Right ventricle myocardium inferior (tissue), 1 donor: ENCODE data around the gene VSTM4. TPM values are rescaled to one million over a fixed set of nuclear protein-coding genes. Genes with fewer than 3 reads are reported as not detected.
A peak's percentile ranks its signal among the peaks of the same experiment; 100 is the strongest.

Experiments used
- ATAC-seq: fragments of 200-7000 bp; cut with Tn5 transposase; one replicate; pipeline ENCODE4 v1.9.1; 2020; ENCODE audit warnings: mild to moderate bottlenecking, moderate library complexity
- DNase-seq: peaks from one replicate; pipeline ENCODE4 v3.0.0; 2021; ENCODE audit errors: missing footprints
- intact Hi-C: fragments of 100-400 bp; cut with DNase I; formaldehyde crosslinking; loops from one replicate; pipeline ENCODE4 v1.11.0; 2022
- total RNA-seq: library from RNA; stranded (reverse); fragmentation: NEBNext Ultra II Directional; extraction: Animal tissue kit (Norgen Biotek cat#: 25700); gene quantifications from one replicate; pipeline ENCODE4 v1.2.1, GENCODE V29; 2021
- donor health status: DM: no; HTN: yes; CAD: no; lungs with severe emphysema.

The VSTM4 gene
- total RNA-seq, 1 donor from 2014 or later = 21.8 TPM

GRCh38 chr10:49081547-49082275 is 33.6 kb downstream of the VSTM4 start:
- ATAC-seq (peak; percentile 66), DNase-seq (no peak)
- intact Hi-C loops = no loop called here

- DNase-seq = no peak
- intact Hi-C loops = no loop called here
- ATAC-seq = no peak
Observed at GRCh38 chr10:49080965-49081364, 34.4 kb downstream of the VSTM4 start.

GRCh38 chr10:49080071-49080470 is 35.3 kb downstream of the VSTM4 start:
- intact Hi-C loops = no loop called here
- DNase-seq = no peak
- peak; percentile 59 for ATAC-seq

- intact Hi-C loops = no loop called here
- ATAC-seq (no peak), DNase-seq (no peak)
Observed at GRCh38 chr10:49079499-49079898, 35.8 kb downstream of the VSTM4 start.

- intact Hi-C loops = no loop called here
- no peak for DNase-seq
- no peak for ATAC-seq
Observed at GRCh38 chr10:49079072-49079471, 36.2 kb downstream of the VSTM4 start.

- intact Hi-C loops = no loop called here
- ATAC-seq = no peak
- DNase-seq = no peak
Observed at GRCh38 chr10:49078433-49078832, 36.9 kb downstream of the VSTM4 start.

- intact Hi-C loops = no loop called here
Observed at GRCh38 chr10:49076741-49077521, 38.4 kb downstream of the VSTM4 start.

GRCh38 chr10:49076319-49076718 is 39.0 kb downstream of the VSTM4 start:
- no peak for ATAC-seq
- intact Hi-C loops = no loop called here

More at GRCh38 chr10:49076741-49077521, 38.4 kb downstream of the VSTM4 start:
- ATAC-seq = no peak
- no peak for DNase-seq

GRCh38 chr10:49075743-49076142 is 39.6 kb downstream of the VSTM4 start:
- intact Hi-C loops = no loop called here
- ATAC-seq (no peak), DNase-seq (no peak)

More at GRCh38 chr10:49076319-49076718, 39.0 kb downstream of the VSTM4 start:
- no peak for DNase-seq

GRCh38 chr10:49074836-49075682 is 40.3 kb downstream of the VSTM4 start:
- ATAC-seq = no peak
- intact Hi-C loops = loop anchor here (5.0 kb wide), 1 partner anchor 37 kb away; no protein-coding TSS in a partner anchor

GRCh38 chr10:49072166-49072885 is 43.0 kb downstream of the VSTM4 start:
- intact Hi-C loops = loop anchor here (5.0 kb wide), 1 partner anchor 40 kb away; no protein-coding TSS in a partner anchor
- ATAC-seq (no peak), DNase-seq (no peak)

More at GRCh38 chr10:49074836-49075682, 40.3 kb downstream of the VSTM4 start:
- no peak for DNase-seq

GRCh38 chr10:49071160-49071761 is 44.1 kb downstream of the VSTM4 start:
- ATAC-seq (peak; percentile 30), DNase-seq (no peak)
- intact Hi-C loops = loop anchor here (5.0 kb wide), 1 partner anchor 41 kb away; no protein-coding TSS in a partner anchor

GRCh38 chr10:49070701-49071100 is 44.6 kb downstream of the VSTM4 start:
- intact Hi-C loops = loop anchor here (5.0 kb wide), 1 partner anchor 42 kb away; no protein-coding TSS in a partner anchor
- no peak for ATAC-seq
- DNase-seq = no peak

- intact Hi-C loops = no loop called here
- no peak for DNase-seq
- ATAC-seq = no peak
Observed at GRCh38 chr10:49068672-49069217, 46.6 kb downstream of the VSTM4 start.

- no peak for DNase-seq
- intact Hi-C loops = no loop called here
- no peak for ATAC-seq
Observed at GRCh38 chr10:49068209-49068608, 47.1 kb downstream of the VSTM4 start.

GRCh38 chr10:49066944-49067730 is 48.2 kb downstream of the VSTM4 start:
- intact Hi-C loops = no loop called here
- ATAC-seq (no peak), DNase-seq (no peak)

GRCh38 chr10:49062229-49062628 is 53.1 kb downstream of the VSTM4 start:
- DNase-seq (no peak), ATAC-seq (no peak)
- intact Hi-C loops = no loop called here
